Endothelial cell of umbilical vein (primary cell): Measurements from ENCODE around the gene PROZ.

ENCODE experiments used
- MAX ChIP-seq: IDR thresholded peaks from 2 replicates; pipeline ENCODE4 v1.6.1; 2011; ENCODE audit not compliant: insufficient read depth, insufficient read length
- POLR2A ChIP-seq: IDR thresholded peaks from 2 replicates; pipeline ENCODE4 v1.6.1; 2012; ENCODE audit warnings: low read depth, mild to moderate bottlenecking, control low read depth, low read length

DNA sequence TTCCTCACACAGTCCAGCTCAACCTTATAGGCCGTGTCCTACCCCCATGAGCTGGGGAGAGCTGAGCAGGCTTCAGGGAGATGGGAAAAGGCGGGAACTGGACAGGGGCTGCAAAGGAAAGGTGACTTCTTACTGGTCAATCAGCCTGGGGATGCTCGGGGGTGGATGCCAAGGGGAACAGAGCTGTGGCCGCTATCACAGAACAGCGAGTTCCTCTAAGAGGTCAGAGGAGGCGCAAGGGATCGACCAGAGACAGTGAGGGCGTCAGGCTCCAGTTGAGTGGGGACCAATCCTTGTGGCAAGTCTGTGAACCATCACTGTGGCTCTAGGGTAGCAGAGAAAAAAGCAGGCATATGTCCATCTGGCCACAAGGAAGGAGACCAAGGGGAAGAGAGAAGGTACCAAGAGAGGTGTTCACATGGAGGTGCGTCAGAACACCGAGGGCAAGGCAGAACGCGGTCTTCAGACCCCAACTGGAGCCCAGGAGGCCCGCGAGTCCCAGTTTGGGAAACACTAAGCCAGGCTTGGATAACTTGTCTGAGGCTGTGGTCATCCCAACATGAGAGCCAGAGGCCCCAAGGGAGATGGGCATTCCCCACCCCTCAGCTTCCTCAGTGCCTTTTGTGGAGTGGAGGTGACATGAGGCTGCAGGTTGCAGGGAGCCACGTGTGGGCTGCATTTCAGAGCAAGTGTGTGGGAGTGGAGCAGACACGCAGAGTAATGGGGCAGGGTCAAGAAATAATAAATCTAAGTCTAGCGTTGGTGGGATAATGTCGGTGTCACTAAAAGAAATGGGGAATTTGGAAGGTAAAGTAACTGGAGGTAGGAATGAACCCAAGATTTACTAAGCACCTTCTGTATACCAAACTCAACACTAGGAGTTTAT is 31.9 kb upstream of the PROZ start:
- TF ChIP-seq POLR2A (no peak), MAX (no peak)
